Neural crest cell (in vitro differentiated cells): Measurements from ENCODE around the gene PPP4R1. TPM values are rescaled to one million over a fixed set of nuclear protein-coding genes. Genes with fewer than 3 reads are reported as not detected.

Experiments used
- DNase-seq: peaks from one replicate; pipeline ENCODE4 v3.0.0; 2021; ENCODE audit warnings: low read depth, mixed read lengths, low spot score
- H3K27ac Mint-ChIP-seq: one replicate; pipeline ENCODE4 v1.8.0; 2021; ENCODE audit warnings: mild to moderate bottlenecking, mixed read lengths; ENCODE audit not compliant: unreplicated experiment
- H3K27me3 Mint-ChIP-seq: 2 replicates; pipeline ENCODE4 v1.8.0; 2021; ENCODE audit warnings: low read depth, mild to moderate bottlenecking, mixed read lengths
- H3K36me3 Mint-ChIP-seq: 2 replicates; pipeline ENCODE4 v1.8.0; 2021; ENCODE audit warnings: low read depth, mild to moderate bottlenecking, mixed read lengths
- H3K4me1 Mint-ChIP-seq: 2 replicates; pipeline ENCODE4 v1.8.0; 2021; ENCODE audit warnings: mixed read lengths
- H3K4me3 Mint-ChIP-seq: one replicate; pipeline ENCODE4 v1.8.0; 2021; ENCODE audit warnings: mild to moderate bottlenecking, mixed read lengths
- H3K9me3 Mint-ChIP-seq: 2 replicates; pipeline ENCODE4 v1.8.0; 2021; ENCODE audit warnings: mixed read lengths
- total RNA-seq: library from RNA; stranded (reverse); gene quantifications from 2 replicates; pipeline ENCODE4 v1.2.1, GENCODE V29; 2021
- TF ChIP-seq, protein P1 (sequence below): fragments of 200-600 bp; sonication (generic); conservative IDR thresholded peaks from 2 replicates; pipeline ENCODE4 v1.5.0; 2021; ENCODE audit warnings: antibody characterized with exemption, mild to moderate bottlenecking

The PPP4R1 gene
- total RNA-seq, 1 donor from 2014 or later, result 138 TPM

DNA sequence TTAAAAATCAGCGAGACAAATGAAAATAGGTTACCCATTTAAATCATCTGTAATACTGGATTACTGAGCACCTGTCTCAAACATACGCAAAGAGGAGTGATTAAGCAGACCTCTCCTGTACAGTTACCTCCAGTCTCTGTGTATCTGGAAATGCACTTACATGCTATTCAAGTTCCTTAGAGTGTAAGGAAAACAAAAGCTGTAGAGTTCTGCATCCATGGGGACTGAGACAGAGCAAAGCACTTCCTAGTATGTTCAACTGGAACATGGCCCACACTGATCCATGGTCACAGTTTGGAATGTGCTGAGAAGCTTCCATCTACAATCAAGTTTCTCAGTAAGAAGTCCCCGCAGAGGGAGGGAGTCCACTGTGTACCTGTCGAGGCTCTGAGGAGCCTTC, 63.9 kb downstream of the PPP4R1 start:
- Mint-ChIP-seq H3K4me1 (no peaks in the 10 kb centered on the region), H3K36me3 (peaks cover 56% of the 10 kb centered on the region), H3K4me3 (no peak overlapping the region), H3K9me3 (no peaks in the 10 kb centered on the region), H3K27me3 (no peaks in the 10 kb centered on the region), H3K27ac (no peak overlapping the region)
- no peak for DNase-seq
- TF ChIP-seq, protein P1, sequence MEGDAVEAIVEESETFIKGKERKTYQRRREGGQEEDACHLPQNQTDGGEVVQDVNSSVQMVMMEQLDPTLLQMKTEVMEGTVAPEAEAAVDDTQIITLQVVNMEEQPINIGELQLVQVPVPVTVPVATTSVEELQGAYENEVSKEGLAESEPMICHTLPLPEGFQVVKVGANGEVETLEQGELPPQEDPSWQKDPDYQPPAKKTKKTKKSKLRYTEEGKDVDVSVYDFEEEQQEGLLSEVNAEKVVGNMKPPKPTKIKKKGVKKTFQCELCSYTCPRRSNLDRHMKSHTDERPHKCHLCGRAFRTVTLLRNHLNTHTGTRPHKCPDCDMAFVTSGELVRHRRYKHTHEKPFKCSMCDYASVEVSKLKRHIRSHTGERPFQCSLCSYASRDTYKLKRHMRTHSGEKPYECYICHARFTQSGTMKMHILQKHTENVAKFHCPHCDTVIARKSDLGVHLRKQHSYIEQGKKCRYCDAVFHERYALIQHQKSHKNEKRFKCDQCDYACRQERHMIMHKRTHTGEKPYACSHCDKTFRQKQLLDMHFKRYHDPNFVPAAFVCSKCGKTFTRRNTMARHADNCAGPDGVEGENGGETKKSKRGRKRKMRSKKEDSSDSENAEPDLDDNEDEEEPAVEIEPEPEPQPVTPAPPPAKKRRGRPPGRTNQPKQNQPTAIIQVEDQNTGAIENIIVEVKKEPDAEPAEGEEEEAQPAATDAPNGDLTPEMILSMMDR, result no peak

DNA sequence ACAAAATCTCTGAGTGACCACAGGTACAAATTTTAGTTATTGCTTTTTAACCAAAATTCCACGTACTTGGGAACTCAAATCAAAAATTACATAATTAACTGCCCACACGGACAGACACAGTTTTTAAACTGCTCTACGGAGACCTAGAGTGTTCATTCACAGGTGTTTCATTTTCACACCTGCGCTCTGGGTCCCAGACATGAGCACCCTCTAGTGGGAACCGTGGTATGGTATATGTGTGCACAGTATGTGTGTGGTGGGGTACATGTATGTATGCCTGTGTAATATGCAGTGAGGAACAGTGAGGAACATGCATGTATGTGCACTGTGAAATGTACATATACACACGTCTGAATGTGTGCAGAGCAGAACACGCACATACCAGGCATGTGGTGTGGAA, 65.0 kb downstream of the PPP4R1 start:
- Mint-ChIP-seq H3K4me3 (no peak overlapping the region), H3K27me3 (no peaks in the 10 kb centered on the region), H3K9me3 (no peaks in the 10 kb centered on the region)

DNA sequence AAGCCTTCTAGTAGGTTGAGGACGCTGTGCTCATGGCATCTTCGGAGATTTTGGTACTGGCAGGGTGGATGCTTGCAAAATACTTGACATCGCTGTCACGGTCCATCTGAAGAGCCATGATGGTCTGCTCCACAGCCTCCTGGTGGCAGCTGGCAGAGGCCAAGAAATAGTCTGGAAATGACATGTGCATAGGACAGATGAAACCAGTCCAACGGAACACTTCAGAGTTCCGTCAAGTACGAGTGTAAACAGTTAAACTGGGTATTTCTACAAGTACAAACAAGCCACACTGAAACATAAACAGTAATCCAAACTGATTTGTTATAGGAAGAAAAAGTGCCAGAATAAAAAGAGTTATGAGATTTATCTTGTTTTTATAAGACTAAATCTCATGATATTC, 66.6 kb downstream of the PPP4R1 start:
- Mint-ChIP-seq H3K4me3 (no peak overlapping the region), H3K4me1 (no peaks in the 10 kb centered on the region), H3K9me3 (no peaks in the 10 kb centered on the region), H3K27me3 (no peaks in the 10 kb centered on the region), H3K27ac (no peak overlapping the region), H3K36me3 (peaks cover 45% of the 10 kb centered on the region)
- TF ChIP-seq, protein P1, result no peak
- DNase-seq, result no peak

More for the DNA sequence above, 65.0 kb downstream of the PPP4R1 start:
- no peaks in the 10 kb centered on the region for H3K4me1 Mint-ChIP-seq
- no peak for DNase-seq
- TF ChIP-seq, protein P1, result no peak
- no peak overlapping the region for H3K27ac Mint-ChIP-seq
- peaks cover 55% of the 10 kb centered on the region for H3K36me3 Mint-ChIP-seq

DNA sequence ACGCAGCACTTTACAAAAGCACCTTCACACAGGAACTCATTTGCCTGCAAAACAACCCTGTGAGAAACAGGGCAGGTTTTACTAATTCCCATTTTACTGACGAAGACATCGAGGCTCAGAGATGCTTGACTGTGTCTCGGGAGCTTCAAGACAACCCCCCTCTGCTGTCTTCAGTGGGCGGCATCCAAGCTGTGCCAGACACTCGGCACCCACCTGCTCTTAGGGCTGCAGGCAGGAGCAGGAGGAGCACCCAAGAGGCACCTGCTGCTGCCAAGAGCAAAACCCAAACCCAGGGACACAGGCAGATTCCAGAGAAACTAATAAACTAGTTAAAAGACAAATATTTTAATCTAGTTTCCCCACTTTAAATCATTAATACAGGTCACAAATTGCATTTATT, 67.9 kb downstream of the PPP4R1 start:
- no peaks in the 10 kb centered on the region for H3K9me3 Mint-ChIP-seq
- H3K4me1 Mint-ChIP-seq, result no peaks in the 10 kb centered on the region
- no peaks in the 10 kb centered on the region for H3K27me3 Mint-ChIP-seq
- H3K27ac Mint-ChIP-seq, result no peak overlapping the region
- DNase-seq, result no peak
- TF ChIP-seq, protein P1, result no peak
- peaks cover 36% of the 10 kb centered on the region for H3K36me3 Mint-ChIP-seq
- H3K4me3 Mint-ChIP-seq, result no peak overlapping the region

DNA sequence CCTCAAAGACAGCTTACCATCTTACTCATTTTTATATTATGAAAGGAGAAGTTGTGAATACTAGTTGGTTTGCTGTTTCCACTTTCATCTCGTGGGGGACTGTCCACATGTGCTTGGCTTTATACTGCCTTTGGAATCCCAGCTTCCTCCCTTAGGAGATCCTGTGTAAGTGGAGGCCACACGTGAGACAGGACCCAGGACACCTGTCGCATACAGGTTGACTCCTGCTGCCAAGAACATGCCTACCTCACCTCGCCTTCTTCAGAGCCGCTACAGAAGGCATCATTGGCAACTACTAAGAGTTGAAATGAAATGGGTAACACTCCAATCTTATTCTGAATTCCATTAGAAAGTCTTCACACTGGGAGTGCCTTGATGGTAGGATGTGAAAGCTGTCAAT, 69.3 kb downstream of the PPP4R1 start:
- H3K27me3 Mint-ChIP-seq, result no peaks in the 10 kb centered on the region
- TF ChIP-seq, protein P1, result no peak
- H3K4me1 Mint-ChIP-seq, result no peaks in the 10 kb centered on the region
- no peak overlapping the region for H3K27ac Mint-ChIP-seq
- DNase-seq, result no peak
- no peak overlapping the region for H3K4me3 Mint-ChIP-seq
- H3K36me3 Mint-ChIP-seq, result peaks cover 31% of the 10 kb centered on the region
- no peaks in the 10 kb centered on the region for H3K9me3 Mint-ChIP-seq

DNA sequence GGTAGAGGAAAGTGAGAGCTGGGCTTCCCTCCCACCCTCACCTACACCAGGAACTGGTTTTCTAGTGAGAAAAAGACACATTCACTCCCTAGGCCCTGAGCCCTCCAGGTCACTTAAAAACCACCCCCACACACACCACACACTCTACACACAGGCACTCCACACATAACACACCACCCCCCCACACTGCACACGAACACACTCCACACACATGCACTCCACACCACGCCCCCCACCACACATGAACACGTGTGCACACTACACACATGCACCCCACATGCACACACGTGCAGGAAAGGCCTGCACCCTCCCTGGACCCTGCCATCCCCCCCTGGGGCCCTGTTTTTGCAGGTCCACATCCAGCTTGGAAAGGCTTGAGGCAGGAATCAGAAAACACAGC, 71.4 kb downstream of the PPP4R1 start:
- Mint-ChIP-seq H3K4me1 (no peaks in the 10 kb centered on the region), H3K27me3 (no peaks in the 10 kb centered on the region), H3K36me3 (peaks cover 26% of the 10 kb centered on the region), H3K4me3 (no peak overlapping the region), H3K27ac (no peak overlapping the region), H3K9me3 (no peaks in the 10 kb centered on the region)
- no peak for DNase-seq
- TF ChIP-seq, protein P1, result no peak
